K562 (cell line): ENCODE results near the gene PLEKHA7. TPM values are rescaled to one million over a fixed set of nuclear protein-coding genes. Genes with fewer than 3 reads are reported as not detected.
"Not testable (repeated sequence)": the region's sequence is repeated elsewhere in the genome, so short reads cannot be mapped to it uniquely, and the experiment has no call there.

Source experiments
- ATAC-seq: fragments of 200-7000 bp; cut with Tn5 transposase; 3 replicates; pipeline ENCODE4 v1.9.1; 2020; ENCODE audit warnings: moderate library complexity
- BruUV-seq: library from RNA; stranded (reverse); fragments of 400-500 nt; replicated peaks from 2 replicates; lab custom pipeline; 2021; lab: Mats Ljungman, UMichigan
- CTCF ChIA-PET: fragments of 300-600 bp; formaldehyde crosslinking; extraction: SDS; loops from one replicate; lab custom pipeline; 2021; ENCODE audit warnings: low intra/inter-chr PET ratio; lab: Yijun Ruan, JAX
- POLR2A ChIA-PET: fragments of 300-600, 350-650 bp; sonication (Branson Sonifier 250); formaldehyde crosslinking; extraction: SDS; loops from one replicate; lab custom pipeline; 2021; ENCODE audit warnings: antibody characterized with exemption, inconsistent platforms; lab: Yijun Ruan, JAX
- DNase-seq, 4 experiments: peaks; one replicate each; pipeline versions ENCODE4 v3.0.0 to v3.0.0-alpha.2; 2011 to 2018; ENCODE audit warnings: low spot score in 3 of 4, mixed read lengths in 3 of 4; ENCODE audit errors: extremely low read depth in 1 of 4
- FAIRE-seq: peaks from 2 replicates; lab custom pipeline; 2011; peaks lifted over from hg19 to GRCh38; lab: Jason Lieb, UNC
- H2AFZ ChIP-seq: 2 replicates; pipeline ENCODE4 v1.6.0; 2011; ENCODE audit warnings: low read depth, low read length, control low read depth, inconsistent platforms
- H3K27ac ChIP-seq: fragments of 200-600 bp; 3 replicates; pipeline ENCODE4 v1.8.0; 2011; ENCODE audit warnings: low read depth, mild to moderate bottlenecking, control low read depth, inconsistent platforms, low read length, moderate library complexity, mixed read lengths; ENCODE audit errors: extremely low read depth
- H3K27me3 ChIP-seq, 2 experiments: fragments of 300-600 bp in 1 of 2; 2 replicates in 1 of 2; 3 replicates in 1 of 2; pipeline versions ENCODE4 v1.6.0 to v1.8.0; 2011; ENCODE audit warnings: inconsistent platforms in 2 of 2, low read length in 2 of 2, mild to moderate bottlenecking in 1 of 2, mixed read lengths in 1 of 2, moderate library complexity in 1 of 2; ENCODE audit not compliant: control insufficient read depth in 2 of 2, insufficient read depth in 2 of 2
- H3K36me3 ChIP-seq: fragments of 300-600 bp; 3 replicates; pipeline ENCODE4 v1.8.0; 2011; ENCODE audit warnings: mild to moderate bottlenecking, low read length, inconsistent platforms; ENCODE audit not compliant: control insufficient read depth, insufficient read depth
- H3K4me1 ChIP-seq, 2 experiments: fragments of 200-600 bp in 1 of 2; replicated peaks in 1 of 2; 2 replicates in 1 of 2; 3 replicates in 1 of 2; pipeline versions ENCODE4 v1.5.1 to v1.8.0; 2011; ENCODE audit warnings: inconsistent platforms in 2 of 2, low read length in 2 of 2, mild to moderate bottlenecking in 1 of 2, mixed read lengths in 1 of 2, moderate library complexity in 1 of 2; ENCODE audit not compliant: control insufficient read depth in 2 of 2, insufficient read depth in 2 of 2
- H3K4me2 ChIP-seq: 2 replicates; pipeline ENCODE4 v1.6.1; 2011; ENCODE audit warnings: low read length, control low read depth, inconsistent platforms, mixed read lengths; ENCODE audit not compliant: insufficient read depth
- H3K4me3 ChIP-seq: fragments of 200-600 bp; sonication (generic), shearing (Covaris generic); 2 replicates; pipeline ENCODE4 v1.5.1; 2016; ENCODE audit warnings: control low read depth, inconsistent platforms
- H3K79me2 ChIP-seq: fragments of 200-600 bp; 3 replicates; pipeline ENCODE4 v1.8.0; 2011; ENCODE audit warnings: low read length, inconsistent platforms; ENCODE audit not compliant: control insufficient read depth, insufficient read depth
- H3K9ac ChIP-seq, 2 experiments: 2 replicates each; pipeline versions ENCODE4 v1.6.0 to v1.6.1; 2011; ENCODE audit warnings: low read depth in 2 of 2, low read length in 2 of 2, control low read depth in 1 of 2, inconsistent platforms in 1 of 2, mild to moderate bottlenecking in 1 of 2, mixed read lengths in 1 of 2; ENCODE audit not compliant: insufficient read depth in 1 of 2
- H3K9me1 ChIP-seq: one replicate; pipeline ENCODE4 v1.6.0; 2011; ENCODE audit warnings: inconsistent platforms, mild to moderate bottlenecking, low read length, moderate library complexity; ENCODE audit not compliant: control insufficient read depth, insufficient read depth
- H3K9me3 ChIP-seq: replicated peaks from 2 replicates; pipeline ENCODE4 v1.5.1; 2011; ENCODE audit warnings: low read depth, low read length, inconsistent platforms; ENCODE audit not compliant: control insufficient read depth, insufficient read depth
- H4K20me1 ChIP-seq: replicated peaks from 2 replicates; pipeline ENCODE4 v1.6.1; 2011; ENCODE audit warnings: low read length, inconsistent platforms, mixed read lengths; ENCODE audit not compliant: control insufficient read depth, insufficient read depth
- FOXJ3 ChIP-seq: sonication (generic); formaldehyde crosslinking; IDR thresholded peaks from 2 replicates; pipeline ENCODE4 v1.4.0; 2020; ENCODE audit warnings: mild to moderate bottlenecking, missing genetic modification reagents
- NBN ChIP-seq: fragments of 450-650 bp; IDR thresholded peaks from 2 replicates; pipeline ENCODE4 v1.6.1; 2016; ENCODE audit warnings: low read depth, mild to moderate bottlenecking
- TCF7 ChIP-seq: sonication (generic); IDR thresholded peaks from 2 replicates; pipeline ENCODE4 v1.6.1; 2016; ENCODE audit warnings: antibody characterized with exemption, borderline replicate concordance
- TRIM28 ChIP-seq: fragments of 450-650 bp; IDR thresholded peaks from 2 replicates; pipeline ENCODE4 v1.6.1; 2017
- ZNF384 ChIP-seq: IDR thresholded peaks from 2 replicates; pipeline ENCODE4 v1.6.1; 2012; ENCODE audit warnings: low read depth, low read length, improper control_type of control experiment
- WGBS: fragments of 100-300 bp; shearing (Covaris generic); methylation state at CpG from one replicate; pipeline ENCODE4 v1.1.6; 2016; ENCODE audit warnings: low coverage, mixed read lengths; ENCODE audit not compliant: insufficient coverage; ENCODE audit errors: missing lambda C conversion rate; 5-methylcytosine and 5-hydroxymethylcytosine counted together
- in situ Hi-C: fragments of 300-500 bp; cut with MboI; formaldehyde crosslinking; loops from 4 replicates; pipeline ENCODE4 v1.15.0; 2018; ENCODE audit warnings: inconsistent platforms, mixed read lengths
- intact Hi-C: fragments of 100-400 bp; cut with micrococcal nuclease; formaldehyde crosslinking; loops from 2 replicates; pipeline ENCODE4 v1.14.2; 2022
- polyA plus RNA-seq, 8 experiments: library from polyadenylated mRNA; depleted of rRNA in 4 of 8; stranded (reverse) in 5 of 8; unstranded in 3 of 8; fragments of >200 nt; fragmentation: Nextera tagmentation in 2 of 8; fragmentation: Illumina TruSeq in 1 of 8; extraction: Ambion mirVana in 2 of 8; extraction: Trizol in 1 of 8; gene quantifications; 2 replicates each; pipeline versions ENCODE4 v1.2.1 to v1.2.3, GENCODE V29; 2011 to 2014; ENCODE audit warnings: inconsistent platforms in 1 of 8, missing spikeins in 1 of 8
- total RNA-seq, 7 experiments: library from RNA; depleted of rRNA in 6 of 7; stranded (reverse); fragments of >200 nt in 6 of 7; fragmentation: Illumina TruSeq in 2 of 7; extraction: Trizol in 2 of 7; gene quantifications; 2 replicates each; pipeline versions ENCODE4 v1.2.1 to v1.2.3, GENCODE V29; 2011 to 2021; ENCODE audit warnings: low replicate concordance in 1 of 7
- TF ChIP-seq, protein P1 (sequence below): fragments of 250-450 bp; sonication (Bioruptor Pico); IDR thresholded peaks from 2 replicates; pipeline ENCODE4 v1.4.0; 2020; ENCODE audit warnings: mild to moderate bottlenecking, moderate library complexity
- TF ChIP-seq, protein P2 (sequence below): fragments of 250-450 bp; sonication (Bioruptor Pico); IDR thresholded peaks from 2 replicates; pipeline ENCODE4 v1.4.0; 2020; ENCODE audit warnings: mild to moderate bottlenecking
- TF ChIP-seq, protein P3 (sequence below): fragments of 250-450 bp; sonication (Bioruptor Pico); IDR thresholded peaks from 2 replicates; pipeline ENCODE4 v1.8.0; 2022; ENCODE audit warnings: inconsistent platforms, mild to moderate bottlenecking, moderate library complexity, borderline replicate concordance

Gene PLEKHA7
- total and polyA plus RNA-seq, 9 of the 15 experiments (the other 6 are each of a cell fraction or from before 2014, with no cell fraction given), result 0.06 to 0.77 (median 0.20) TPM; not detected in 1

DNA sequence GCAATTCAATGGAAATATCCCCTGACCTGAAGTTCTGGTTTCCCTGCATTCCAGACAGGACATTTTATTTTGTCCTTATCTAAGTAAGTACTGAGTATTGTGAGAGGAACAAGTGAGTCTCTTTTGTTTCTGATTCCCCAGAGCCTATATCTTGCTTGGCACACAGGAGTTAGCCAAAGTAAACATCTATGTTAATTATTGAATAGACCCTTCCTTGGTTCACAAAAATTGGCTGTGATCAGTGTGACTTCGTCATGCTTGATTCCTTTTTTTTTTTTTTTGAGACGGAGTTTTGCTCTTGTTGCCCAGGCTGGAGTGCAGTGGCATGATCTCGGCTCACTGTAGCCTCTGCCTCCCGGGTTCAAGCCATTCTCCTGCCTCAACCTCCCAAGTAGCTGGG is 34.3 kb upstream of the PLEKHA7 start:
- H3K4me2 ChIP-seq, H2AFZ ChIP-seq, H3K9ac ChIP-seq, DNase-seq, H3K79me2 ChIP-seq, H3K36me3 ChIP-seq, BruUV-seq, FAIRE-seq, H3K9me1 ChIP-seq, H3K9me3 ChIP-seq, H3K27me3 ChIP-seq, CTCF ChIA-PET, ATAC-seq, in situ Hi-C loops, H4K20me1 ChIP-seq, H3K27ac ChIP-seq, H3K4me1 ChIP-seq, intact Hi-C loops, H3K4me3 ChIP-seq: not testable (repeated sequence)
- POLR2A ChIA-PET, result interaction anchor here (1.4 kb wide), 1 partner anchor 28 kb away, joined by 4 read pairs; no protein-coding TSS in a partner anchor
- WGBS, result 0% methylated on average over 4 of the region's 4 CpGs

DNA sequence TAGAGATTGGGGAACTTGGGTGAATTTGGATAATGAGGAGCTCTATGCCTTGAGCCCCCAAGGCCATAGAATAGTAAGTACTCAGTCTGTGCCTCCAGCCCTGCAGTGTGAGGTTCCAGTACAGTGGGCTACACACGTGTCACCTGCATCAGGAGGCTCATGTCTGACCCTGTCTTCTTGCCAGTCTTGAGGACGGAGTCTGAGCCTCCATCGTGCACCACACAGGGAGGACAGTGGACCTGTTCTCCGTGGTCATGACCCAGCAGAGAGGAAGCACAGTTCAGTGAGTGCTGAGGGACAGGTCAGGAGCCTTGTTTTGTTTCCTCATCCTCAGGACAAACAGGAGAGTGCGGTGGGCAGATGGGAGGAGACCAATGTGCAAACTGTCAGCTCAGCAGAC is 32.5 kb upstream of the PLEKHA7 start:
- H3K9me3 ChIP-seq, result no peaks in the 10 kb centered on the region
- no TSS peak for BruUV-seq
- ChIA-PET CTCF (no interaction called here), POLR2A (no interaction called here)
- no peak overlapping the region for H3K9ac ChIP-seq
- H3K4me1 ChIP-seq, result no peaks in the 10 kb centered on the region
- peak; percentile 11 for FAIRE-seq
- H3K27me3 ChIP-seq, result peaks cover 5 to 20% of the 10 kb centered on the region in 2 experiments; a peak in 4 of 5 replicates
- ATAC-seq, result no peak
- no peak overlapping the region for H3K4me3 ChIP-seq
- no peak overlapping the region for H3K4me2 ChIP-seq
- intact Hi-C loops, result no loop called here
- H4K20me1 ChIP-seq, result no peaks in the 10 kb centered on the region
- 4% methylated on average over 4 of the region's 5 CpGs for WGBS
- in situ Hi-C loops, result no loop called here
- no peaks in the 10 kb centered on the region for H3K79me2 ChIP-seq
- H2AFZ ChIP-seq, result no peak overlapping the region
- no peaks in the 10 kb centered on the region for H3K36me3 ChIP-seq
- no peak overlapping the region for H3K27ac ChIP-seq
- DNase-seq, result no peak
- no peaks in the 10 kb centered on the region for H3K9me1 ChIP-seq
- TF ChIP-seq FOXJ3 (CRISPR knock-in tag), result no peak
- TF ChIP-seq TRIM28, result no peak
- no peak for TF ChIP-seq ZNF384
- TF ChIP-seq, protein P1, sequence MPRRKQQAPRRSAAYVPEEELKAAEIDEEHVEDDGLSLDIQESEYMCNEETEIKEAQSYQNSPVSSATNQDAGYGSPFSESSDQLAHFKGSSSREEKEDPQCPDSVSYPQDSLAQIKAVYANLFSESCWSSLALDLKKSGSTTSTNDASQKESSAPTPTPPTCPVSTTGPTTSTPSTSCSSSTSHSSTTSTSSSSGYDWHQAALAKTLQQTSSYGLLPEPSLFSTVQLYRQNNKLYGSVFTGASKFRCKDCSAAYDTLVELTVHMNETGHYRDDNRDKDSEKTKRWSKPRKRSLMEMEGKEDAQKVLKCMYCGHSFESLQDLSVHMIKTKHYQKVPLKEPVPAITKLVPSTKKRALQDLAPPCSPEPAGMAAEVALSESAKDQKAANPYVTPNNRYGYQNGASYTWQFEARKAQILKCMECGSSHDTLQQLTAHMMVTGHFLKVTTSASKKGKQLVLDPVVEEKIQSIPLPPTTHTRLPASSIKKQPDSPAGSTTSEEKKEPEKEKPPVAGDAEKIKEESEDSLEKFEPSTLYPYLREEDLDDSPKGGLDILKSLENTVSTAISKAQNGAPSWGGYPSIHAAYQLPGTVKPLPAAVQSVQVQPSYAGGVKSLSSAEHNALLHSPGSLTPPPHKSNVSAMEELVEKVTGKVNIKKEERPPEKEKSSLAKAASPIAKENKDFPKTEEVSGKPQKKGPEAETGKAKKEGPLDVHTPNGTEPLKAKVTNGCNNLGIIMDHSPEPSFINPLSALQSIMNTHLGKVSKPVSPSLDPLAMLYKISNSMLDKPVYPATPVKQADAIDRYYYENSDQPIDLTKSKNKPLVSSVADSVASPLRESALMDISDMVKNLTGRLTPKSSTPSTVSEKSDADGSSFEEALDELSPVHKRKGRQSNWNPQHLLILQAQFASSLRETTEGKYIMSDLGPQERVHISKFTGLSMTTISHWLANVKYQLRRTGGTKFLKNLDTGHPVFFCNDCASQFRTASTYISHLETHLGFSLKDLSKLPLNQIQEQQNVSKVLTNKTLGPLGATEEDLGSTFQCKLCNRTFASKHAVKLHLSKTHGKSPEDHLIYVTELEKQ, result no peak
- TF ChIP-seq, protein P2, sequence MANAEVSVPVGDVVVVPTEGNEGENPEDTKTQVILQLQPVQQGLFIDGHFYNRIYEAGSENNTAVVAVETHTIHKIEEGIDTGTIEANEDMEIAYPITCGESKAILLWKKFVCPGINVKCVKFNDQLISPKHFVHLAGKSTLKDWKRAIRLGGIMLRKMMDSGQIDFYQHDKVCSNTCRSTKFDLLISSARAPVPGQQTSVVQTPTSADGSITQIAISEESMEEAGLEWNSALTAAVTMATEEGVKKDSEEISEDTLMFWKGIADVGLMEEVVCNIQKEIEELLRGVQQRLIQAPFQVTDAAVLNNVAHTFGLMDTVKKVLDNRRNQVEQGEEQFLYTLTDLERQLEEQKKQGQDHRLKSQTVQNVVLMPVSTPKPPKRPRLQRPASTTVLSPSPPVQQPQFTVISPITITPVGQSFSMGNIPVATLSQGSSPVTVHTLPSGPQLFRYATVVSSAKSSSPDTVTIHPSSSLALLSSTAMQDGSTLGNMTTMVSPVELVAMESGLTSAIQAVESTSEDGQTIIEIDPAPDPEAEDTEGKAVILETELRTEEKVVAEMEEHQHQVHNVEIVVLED, result no peak
- no peak for TF ChIP-seq NBN
- TF ChIP-seq, protein P3, sequence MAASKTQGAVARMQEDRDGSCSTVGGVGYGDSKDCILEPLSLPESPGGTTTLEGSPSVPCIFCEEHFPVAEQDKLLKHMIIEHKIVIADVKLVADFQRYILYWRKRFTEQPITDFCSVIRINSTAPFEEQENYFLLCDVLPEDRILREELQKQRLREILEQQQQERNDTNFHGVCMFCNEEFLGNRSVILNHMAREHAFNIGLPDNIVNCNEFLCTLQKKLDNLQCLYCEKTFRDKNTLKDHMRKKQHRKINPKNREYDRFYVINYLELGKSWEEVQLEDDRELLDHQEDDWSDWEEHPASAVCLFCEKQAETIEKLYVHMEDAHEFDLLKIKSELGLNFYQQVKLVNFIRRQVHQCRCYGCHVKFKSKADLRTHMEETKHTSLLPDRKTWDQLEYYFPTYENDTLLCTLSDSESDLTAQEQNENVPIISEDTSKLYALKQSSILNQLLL (CRISPR knock-in tag), result no peak
- no peak for TF ChIP-seq TCF7
